Stomach (tissue), 9 donors: ENCODE measurements around the gene MRAP2. TPM values are rescaled to one million over a fixed set of nuclear protein-coding genes. Genes with fewer than 3 reads are reported as not detected.

Source experiments
- DNase-seq, 2 donors: peaks; one replicate each; pipeline versions ENCODE4 v3.0.0 to v3.0.0-alpha.2; 2013 to 2019
- H3K27ac ChIP-seq, 5 donors: fragments of 200-600 bp in 4 of 5; sonication (generic) in 4 of 5; one replicate each; pipeline ENCODE4 v1.5.1; 2013 to 2019; ENCODE audit warnings: mild to moderate bottlenecking in 1 of 5, moderate library complexity in 1 of 5
- H3K27me3 ChIP-seq, 3 donors: fragments of 200-600 bp; sonication (generic); one replicate each; pipeline ENCODE4 v1.5.1; 2017 to 2019; ENCODE audit warnings: mixed run types in 1 of 3
- H3K36me3 ChIP-seq, 4 donors: fragments of 200-600 bp; sonication (generic); 1 replicate in 3 of 4; 2 replicates in 1 of 4; pipeline ENCODE4 v1.5.1; 2016 to 2019
- H3K4me1 ChIP-seq, 4 donors: fragments of 200-600 bp; sonication (generic); one replicate each; pipeline ENCODE4 v1.5.1; 2016 to 2019
- H3K4me3 ChIP-seq, 4 donors: fragments of 200-600 bp; sonication (generic) in 3 of 4; one replicate each; pipeline ENCODE4 v1.5.1; 2016 to 2019; ENCODE audit warnings: mild to moderate bottlenecking in 1 of 4
- H3K9me3 ChIP-seq, 4 donors: fragments of 200-600 bp; sonication (generic); one replicate each; pipeline ENCODE4 v1.5.1; 2016 to 2019
- EP300 ChIP-seq: sonication (generic); formaldehyde crosslinking; IDR thresholded peaks from one replicate; pipeline ENCODE4 v1.6.1; 2017; ENCODE audit warnings: antibody characterized with exemption
- POLR2A ChIP-seq, 4 donors: fragments of 450-650 bp; IDR thresholded peaks; one replicate each; pipeline ENCODE4 v1.6.1; 2016; ENCODE audit warnings: antibody characterized with exemption in 4 of 4, control low read depth in 2 of 4, mild to moderate bottlenecking in 1 of 4, moderate library complexity in 1 of 4
- POLR2AphosphoS5 ChIP-seq, 3 donors: sonication (generic); formaldehyde crosslinking; IDR thresholded peaks; one replicate each; pipeline ENCODE4 v1.6.1; 2016; ENCODE audit warnings: antibody characterized with exemption in 3 of 3
- WGBS, 5 donors: extraction: QIAGEN DNeasy Blood & Tissue Kit in 3 of 5; methylation state at CpG; one replicate each; pipeline versions ENCODE4 v1.1.5 to v1.1.7; 2013 to 2018; 5-methylcytosine and 5-hydroxymethylcytosine counted together
- intact Hi-C: fragments of 100-400 bp; cut with DNase I; formaldehyde crosslinking; loops from one replicate; pipeline ENCODE4 v1.15.1; 2023; ENCODE audit warnings: low total_unique reads
- polyA plus RNA-seq, 3 donors: library from polyadenylated mRNA; stranded (reverse); fragments of 200-250 nt; gene quantifications; one replicate each; pipeline ENCODE4 v1.2.3, GENCODE V29; 2013
- total RNA-seq, 5 donors: library from RNA; depleted of rRNA; stranded (reverse); fragments of >200 nt; gene quantifications; one replicate each; pipeline versions ENCODE4 v1.1.0 to v1.2.3, GENCODE V29; 2014 to 2016
- TF ChIP-seq, protein P1 (sequence below), 7 experiments: fragments of 450-650 bp in 4 of 7; fragments of 200-600 bp in 3 of 7; sonication (generic) in 3 of 7; IDR thresholded peaks; one replicate each; pipeline ENCODE4 v1.5.1; 2016 to 2019; ENCODE audit warnings: antibody characterized with exemption in 7 of 7, control low read depth in 2 of 7, mild to moderate bottlenecking in 1 of 7
- donor health status: healthy with polysubstance abuse.
- donor health status: Bipolar disorder and iron deficiency.
- donor health status: healthy.

The MRAP2 gene
- total and polyA plus RNA-seq, 8 donors, result 1.3 to 20.2 (median 4.1) TPM

DNA sequence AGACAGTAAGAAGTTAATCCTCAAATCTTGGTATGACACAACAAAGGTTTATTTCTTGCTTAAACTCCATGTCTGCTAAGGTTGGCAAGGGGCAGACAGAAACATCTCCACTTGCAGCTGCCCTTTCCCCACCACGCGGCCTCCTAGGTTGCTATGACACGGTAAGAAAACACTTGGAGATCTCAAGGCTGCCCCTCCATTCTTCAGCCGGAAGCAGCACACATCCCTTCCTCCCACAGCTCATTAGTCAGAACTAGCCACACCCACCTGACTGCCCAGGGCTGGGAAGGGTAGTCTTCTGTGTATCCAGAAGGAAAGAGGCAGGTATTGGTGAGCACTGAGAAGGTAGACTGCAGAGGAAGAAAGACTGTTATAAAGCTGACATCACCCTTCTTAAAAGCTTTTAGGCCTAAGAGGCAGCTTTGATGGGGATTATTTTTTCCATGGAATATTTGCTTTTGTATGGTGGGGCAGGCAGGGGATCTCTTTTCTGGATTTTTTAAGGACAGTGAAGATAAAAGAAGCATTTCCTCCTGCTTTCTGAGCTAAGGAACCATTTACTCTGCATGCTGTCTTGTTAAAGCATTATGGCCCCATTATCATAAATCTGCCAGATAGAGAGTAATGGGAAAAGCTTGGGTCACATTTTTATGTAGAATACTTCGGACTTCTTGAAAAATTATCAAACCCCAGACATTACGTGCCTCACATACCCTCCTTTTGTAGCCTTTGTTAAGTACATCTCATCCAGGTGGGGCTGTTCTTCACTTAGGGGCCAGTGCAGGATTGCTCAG is 41.6 kb downstream of the MRAP2 start:
- Histone ChIP-seq H3K27ac (no peak overlapping the region), H3K36me3 (no peaks in the 10 kb centered on the region), H3K27me3 (no peaks in the 10 kb centered on the region), H3K4me1 (no peaks in the 10 kb centered on the region), H3K4me3 (no peak overlapping the region), H3K9me3 (no peaks in the 10 kb centered on the region)
- intact Hi-C loops, result no loop called here
- 58 to 74% (median 64%) methylated on average over 6 of the region's 6 CpGs for WGBS, 5 donors
- DNase-seq, result peak; percentile 27 to 65
- no peak for TF ChIP-seq POLR2AphosphoS5 (IDR thresholded peaks at IDR 0.05)
- TF ChIP-seq, protein P1, sequence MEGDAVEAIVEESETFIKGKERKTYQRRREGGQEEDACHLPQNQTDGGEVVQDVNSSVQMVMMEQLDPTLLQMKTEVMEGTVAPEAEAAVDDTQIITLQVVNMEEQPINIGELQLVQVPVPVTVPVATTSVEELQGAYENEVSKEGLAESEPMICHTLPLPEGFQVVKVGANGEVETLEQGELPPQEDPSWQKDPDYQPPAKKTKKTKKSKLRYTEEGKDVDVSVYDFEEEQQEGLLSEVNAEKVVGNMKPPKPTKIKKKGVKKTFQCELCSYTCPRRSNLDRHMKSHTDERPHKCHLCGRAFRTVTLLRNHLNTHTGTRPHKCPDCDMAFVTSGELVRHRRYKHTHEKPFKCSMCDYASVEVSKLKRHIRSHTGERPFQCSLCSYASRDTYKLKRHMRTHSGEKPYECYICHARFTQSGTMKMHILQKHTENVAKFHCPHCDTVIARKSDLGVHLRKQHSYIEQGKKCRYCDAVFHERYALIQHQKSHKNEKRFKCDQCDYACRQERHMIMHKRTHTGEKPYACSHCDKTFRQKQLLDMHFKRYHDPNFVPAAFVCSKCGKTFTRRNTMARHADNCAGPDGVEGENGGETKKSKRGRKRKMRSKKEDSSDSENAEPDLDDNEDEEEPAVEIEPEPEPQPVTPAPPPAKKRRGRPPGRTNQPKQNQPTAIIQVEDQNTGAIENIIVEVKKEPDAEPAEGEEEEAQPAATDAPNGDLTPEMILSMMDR (IDR thresholded peaks at IDR 0.05), result no peak
- TF ChIP-seq EP300, result no peak
- TF ChIP-seq POLR2A (IDR thresholded peaks at IDR 0.05), result no peak

DNA sequence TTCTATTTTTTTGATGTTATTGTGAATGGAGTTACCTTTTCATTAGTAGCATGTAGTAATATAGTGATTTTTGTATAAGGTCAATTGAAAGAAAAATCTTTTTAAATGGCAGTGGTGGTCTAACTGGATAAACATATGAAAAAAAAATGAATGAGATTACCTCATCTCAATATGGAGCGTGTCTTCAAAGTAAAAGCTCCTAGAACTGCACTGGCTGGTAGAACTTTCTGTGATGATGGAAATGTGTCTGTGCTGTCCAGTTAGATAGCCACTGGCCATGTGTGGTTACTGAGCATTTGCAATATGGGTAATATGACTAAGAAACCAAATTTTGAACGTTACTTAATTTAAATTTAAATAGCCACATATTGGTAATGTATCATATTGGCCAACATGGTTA is 44.1 kb downstream of the MRAP2 start:
- TF ChIP-seq POLR2A (IDR thresholded peaks at IDR 0.05) (no peak), EP300 (no peak), POLR2AphosphoS5 (IDR thresholded peaks at IDR 0.05) (no peak)
- TF ChIP-seq, protein P1 (IDR thresholded peaks at IDR 0.05), result no peak
- intact Hi-C loops, result no loop called here
- no peaks in the 10 kb centered on the region for H3K4me1 ChIP-seq
- no peak overlapping the region for H3K27ac ChIP-seq
- no peaks in the 10 kb centered on the region for H3K27me3 ChIP-seq
- no peak for DNase-seq
- H3K9me3 ChIP-seq, result no peaks in the 10 kb centered on the region
- no peaks in the 10 kb centered on the region for H3K36me3 ChIP-seq
- no peak overlapping the region for H3K4me3 ChIP-seq
- WGBS, 5 donors, result 82 to 91% (median 85%) methylated on average over 2 of the region's 2 CpGs

DNA sequence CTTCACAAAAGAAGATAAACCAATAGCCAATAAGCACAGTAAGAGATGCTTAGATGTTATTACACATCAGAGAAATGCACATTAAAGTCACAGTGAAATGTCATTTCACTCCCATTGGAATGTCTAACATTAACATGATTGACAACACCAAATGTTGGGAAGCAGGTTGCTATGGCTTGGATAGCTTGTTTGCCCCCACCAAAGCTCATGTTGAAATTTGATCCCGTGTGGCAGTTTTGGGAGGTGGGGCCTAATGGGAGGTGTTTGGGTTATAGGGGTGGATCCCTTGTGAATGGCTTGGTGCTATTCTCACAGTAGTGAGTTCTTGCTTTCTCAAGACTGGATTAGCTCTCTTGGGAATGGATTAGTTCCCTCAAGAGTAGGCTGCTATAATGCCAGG is 44.8 kb downstream of the MRAP2 start:
- Histone ChIP-seq H3K4me3 (no peak overlapping the region), H3K36me3 (no peaks in the 10 kb centered on the region), H3K27me3 (no peaks in the 10 kb centered on the region), H3K27ac (no peak overlapping the region), H3K9me3 (no peaks in the 10 kb centered on the region), H3K4me1 (no peaks in the 10 kb centered on the region)
- WGBS, 5 donors, result 29 to 62% (median 45%) methylated on average over 1 of the region's 1 CpG
- intact Hi-C loops, result no loop called here
- TF ChIP-seq POLR2A (IDR thresholded peaks at IDR 0.05) (no peak), EP300 (no peak), POLR2AphosphoS5 (IDR thresholded peaks at IDR 0.05) (no peak)
- TF ChIP-seq, protein P1 (IDR thresholded peaks at IDR 0.05), result no peak
- no peak for DNase-seq

DNA sequence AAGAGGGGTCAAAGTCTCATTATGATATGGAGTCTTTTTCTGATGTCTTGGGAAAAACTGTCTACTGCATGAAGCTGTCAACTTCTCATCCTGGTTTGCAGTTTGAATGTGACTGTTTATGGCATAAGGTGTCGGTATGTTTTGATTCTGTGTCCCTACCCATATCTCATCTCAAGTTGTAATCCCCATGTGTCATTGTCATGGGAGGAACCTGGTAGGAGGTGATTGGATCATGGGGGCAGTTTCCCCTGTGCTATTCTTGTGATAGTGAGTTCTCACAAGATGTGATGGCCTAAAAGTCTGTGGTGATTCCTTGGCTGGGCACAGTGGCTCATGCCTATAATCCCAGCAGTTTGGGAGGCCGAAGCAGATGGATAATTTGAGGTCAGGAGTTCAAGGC is 47.6 kb downstream of the MRAP2 start:
- no peak for TF ChIP-seq POLR2A (IDR thresholded peaks at IDR 0.05)
- TF ChIP-seq EP300, result no peak
- TF ChIP-seq, protein P1 (IDR thresholded peaks at IDR 0.05), result no peak
- TF ChIP-seq POLR2AphosphoS5 (IDR thresholded peaks at IDR 0.05), result no peak
- Histone ChIP-seq H3K4me1 (no peaks in the 10 kb centered on the region), H3K9me3 (no peaks in the 10 kb centered on the region), H3K4me3 (no peak overlapping the region), H3K27me3 (no peaks in the 10 kb centered on the region), H3K27ac (no peak overlapping the region), H3K36me3 (no peaks in the 10 kb centered on the region)
- WGBS, 5 donors, result 82 to 100% (median 87%) methylated on average over 2 of the region's 2 CpGs
- intact Hi-C loops, result no loop called here
- DNase-seq, result no peak
